CMK (cell line): Measurements from ENCODE around the gene GAPDHS.
A peak's percentile ranks its signal among the peaks of the same experiment; 100 is the strongest.

ENCODE experiments used
- DNase-seq: peaks from one replicate; pipeline ENCODE4 v3.0.0-alpha.2; 2010; ENCODE audit warnings: low read depth

Gene GAPDHS

DNA sequence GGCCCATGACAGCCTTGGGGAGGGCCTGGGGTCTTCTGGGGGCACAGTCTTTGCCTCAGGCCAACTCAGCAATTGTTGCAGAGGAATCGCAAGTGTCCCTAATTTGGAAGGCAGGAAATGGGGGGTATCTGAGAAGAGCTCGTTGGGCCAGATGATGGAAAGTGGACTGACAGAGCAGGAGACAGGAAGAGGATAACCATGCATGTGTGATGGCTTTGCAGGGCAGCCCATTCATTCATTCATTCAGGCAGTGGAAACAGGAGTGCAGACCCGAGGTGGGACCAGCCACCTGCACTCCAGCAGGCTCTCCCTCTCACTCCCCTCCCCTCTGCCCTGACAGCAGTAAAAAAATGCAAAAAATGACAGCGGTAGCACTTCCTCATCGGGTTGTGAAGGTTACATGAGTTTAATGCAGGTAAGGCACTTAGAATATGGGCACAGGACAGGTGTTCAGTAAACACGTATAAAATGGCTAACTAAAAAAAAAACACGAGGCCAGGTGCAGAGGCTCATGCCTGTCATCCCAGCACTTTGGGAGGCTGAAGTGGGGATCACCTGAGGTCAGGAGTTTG, 7.2 kb downstream of the GAPDHS start:
- DNase-seq, result no peak

DNA sequence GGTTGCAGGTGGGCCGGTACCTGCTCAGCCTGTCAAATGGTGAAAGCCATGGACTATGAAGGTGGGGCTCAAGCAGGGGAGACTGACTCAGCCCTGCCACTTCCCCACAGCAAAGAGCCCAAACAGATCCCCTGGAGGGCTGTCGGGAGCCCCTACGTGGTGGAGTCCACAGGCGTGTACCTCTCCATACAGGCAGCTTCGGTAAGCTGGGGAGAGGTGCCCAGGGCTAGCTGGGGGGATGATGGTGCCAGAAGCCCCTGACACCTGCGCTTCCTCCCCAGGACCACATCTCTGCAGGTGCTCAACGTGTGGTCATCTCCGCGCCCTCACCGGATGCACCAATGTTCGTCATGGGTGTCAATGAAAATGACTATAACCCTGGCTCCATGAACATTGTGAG, 9.0 kb downstream of the GAPDHS start:
- DNase-seq, result no peak

- DNase-seq, result no peak
Measured at GRCh38 chr19:35543280-35544109, 10.2 kb downstream of the GAPDHS start.

GRCh38 chr19:35544110-35544802, 11.0 kb downstream of the GAPDHS start:
- DNase-seq, result no peak

- peak; percentile 75 for DNase-seq
Measured at GRCh38 chr19:35545001-35545854, 12.0 kb downstream of the GAPDHS start, which contains the start of gene TMEM147. TSS of gene TMEM147 (plus strand) at chr19:35545626. CDS start at chr19:35545740, 114 bp downstream.

- DNase-seq, result no peak
Measured at GRCh38 chr19:35545855-35546381, 12.7 kb downstream of the GAPDHS start.

DNA sequence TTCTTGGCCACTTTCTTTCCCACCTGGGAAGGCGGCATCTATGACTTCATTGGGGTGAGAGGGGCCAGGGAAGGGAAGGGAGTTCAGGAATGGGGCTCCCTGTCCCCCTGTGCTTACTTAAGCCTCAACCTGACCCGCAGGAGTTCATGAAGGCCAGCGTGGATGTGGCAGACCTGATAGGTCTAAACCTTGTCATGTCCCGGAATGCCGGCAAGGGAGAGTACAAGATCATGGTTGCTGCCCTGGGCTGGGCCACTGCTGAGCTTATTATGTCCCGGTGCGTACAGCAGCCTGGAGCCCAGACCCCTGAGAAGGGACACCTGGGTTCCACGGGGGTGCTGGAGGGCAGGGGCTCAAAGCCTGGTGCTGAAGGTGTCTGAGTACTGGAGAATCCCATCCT, 13.3 kb downstream of the GAPDHS start:
- DNase-seq, result no peak

DNA sequence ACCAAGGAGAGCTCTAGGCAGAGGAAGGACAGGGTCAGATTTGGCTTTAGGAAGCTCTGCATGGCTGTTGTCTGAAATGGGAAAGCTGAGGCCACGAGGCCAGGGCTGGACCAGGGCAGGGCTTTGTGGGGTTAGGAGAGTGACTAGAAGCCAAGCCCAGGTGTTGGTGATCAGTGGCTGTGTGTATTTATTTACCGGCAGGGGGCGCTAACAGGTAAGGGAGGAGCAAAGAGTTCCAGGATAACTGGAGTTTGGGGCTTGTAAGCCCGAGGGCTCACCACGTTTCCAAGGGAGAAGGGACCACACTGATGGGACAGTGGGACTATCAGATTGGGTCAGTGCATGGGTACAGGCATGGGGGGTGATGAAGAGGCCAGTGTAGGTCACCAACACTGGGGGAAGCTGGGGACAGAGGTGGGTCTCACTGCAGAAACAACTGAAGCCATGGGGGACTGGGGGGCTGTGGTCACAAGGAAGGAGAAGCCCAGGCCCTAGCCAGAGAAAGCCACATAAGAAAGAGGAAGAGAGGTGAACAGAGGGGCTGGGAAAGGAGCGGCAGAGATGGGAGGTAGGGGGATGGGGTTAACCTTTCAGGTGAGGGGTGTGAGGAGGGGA, 16.0 kb downstream of the GAPDHS start:
- peak; percentile 61 for DNase-seq

DNA sequence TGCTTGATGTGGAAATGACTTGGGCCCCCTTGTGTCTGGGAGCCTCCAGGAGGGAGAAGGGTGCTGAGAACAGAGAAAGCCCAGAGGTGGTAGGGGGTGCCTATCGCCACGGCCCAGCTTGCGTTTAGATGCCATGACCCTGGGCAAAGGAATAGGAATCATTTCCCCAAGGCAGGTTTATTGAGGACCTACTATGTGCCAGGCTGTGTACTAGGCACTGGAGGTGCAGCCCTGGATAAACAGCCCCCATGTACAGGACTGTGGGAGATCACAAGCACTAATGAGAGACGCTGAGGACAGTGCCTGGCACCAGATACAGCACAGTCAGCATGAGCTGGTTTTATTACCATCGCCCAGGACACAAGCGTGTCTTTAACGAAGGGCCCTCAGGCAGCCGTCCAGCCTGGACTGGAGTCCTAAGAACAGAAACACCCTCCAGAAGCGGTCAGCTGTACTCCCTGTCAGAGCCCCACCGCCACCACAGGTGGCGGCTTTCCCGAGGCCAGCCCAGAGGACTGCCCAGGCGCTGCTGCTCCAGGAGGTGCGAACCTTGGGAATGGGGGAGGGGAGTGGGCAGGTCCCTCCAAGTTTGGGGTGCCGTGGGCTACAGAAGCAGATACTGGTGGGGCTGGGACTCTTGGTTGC, 16.7 kb downstream of the GAPDHS start:
- no peak for DNase-seq

GRCh38 chr19:35551091-35551810, 18.0 kb downstream of the GAPDHS start:
- DNase-seq, result no peak

- no peak for DNase-seq
Measured at GRCh38 chr19:35552534-35553384, 19.5 kb downstream of the GAPDHS start.

- DNase-seq, result no peak
Measured at GRCh38 chr19:35553385-35554000, 20.2 kb downstream of the GAPDHS start.

GRCh38 chr19:35554076-35554475, 20.8 kb downstream of the GAPDHS start:
- no peak for DNase-seq

DNA sequence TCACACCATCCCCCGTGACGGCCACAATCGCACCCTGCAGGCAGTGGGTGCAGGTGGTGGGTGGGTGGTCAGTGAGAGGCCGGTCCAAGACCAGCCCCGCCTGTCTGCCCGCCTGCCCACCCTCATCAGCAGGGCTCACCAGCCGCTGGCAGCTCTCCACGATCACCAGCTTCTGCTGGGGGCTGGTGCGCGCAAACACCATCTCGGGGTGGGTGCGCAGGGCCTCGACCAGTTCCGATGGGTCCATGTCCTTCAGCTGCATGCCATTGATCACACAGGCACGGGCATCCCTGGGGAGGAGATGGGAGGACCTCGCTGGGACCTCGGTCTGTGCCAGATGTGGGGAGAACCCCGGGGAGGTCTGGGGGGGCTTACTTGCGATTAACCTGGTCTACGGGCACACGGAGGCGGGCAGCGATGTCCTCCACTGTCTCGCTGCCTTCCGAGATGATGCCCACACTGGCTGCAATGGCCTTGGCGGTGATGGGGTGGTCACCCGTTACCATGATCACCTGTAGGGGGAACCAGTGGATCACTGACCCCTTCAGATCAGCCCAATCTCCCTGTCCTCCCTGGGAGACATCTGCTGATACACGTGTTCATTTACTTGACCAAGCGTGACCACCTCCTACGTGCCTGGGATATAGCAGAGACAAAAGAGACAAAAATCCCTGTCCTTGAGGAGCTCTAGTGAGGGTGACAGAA, 22.2 kb downstream of the GAPDHS start:
- DNase-seq, result no peak

GRCh38 chr19:35556025-35556590, 22.9 kb downstream of the GAPDHS start:
- no peak for DNase-seq

- DNase-seq, result no peak
Measured at GRCh38 chr19:35556846-35557538, 23.7 kb downstream of the GAPDHS start.
